ENCODE results near the gene CLEC2D.
"Not testable (repeated sequence)": the region's sequence is repeated elsewhere in the genome, so short reads cannot be mapped to it uniquely, and the experiment has no call there.

The CLEC2D gene

DNA sequence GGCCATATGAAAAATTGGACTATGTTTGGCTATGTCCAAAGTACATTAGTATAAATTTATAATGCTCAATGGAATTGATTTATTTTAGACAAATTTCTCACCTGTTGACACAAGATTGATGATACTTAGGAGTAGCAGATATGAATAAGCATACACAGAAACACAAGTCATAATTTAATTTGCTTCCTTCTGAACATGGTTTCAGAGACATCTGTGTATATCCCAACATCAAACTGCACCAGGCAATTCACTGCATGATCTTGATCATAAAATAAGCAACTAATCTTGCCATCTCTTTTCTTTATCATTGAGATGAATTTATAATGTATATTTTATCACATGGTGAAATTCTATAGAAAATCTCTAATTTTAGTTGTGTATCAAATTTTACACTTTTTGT is 59.6 kb downstream of the CLEC2D start:
- no peak for DNase-seq (ENCODE audit: low read depth in 2 of 2)

GRCh38 chr12:9730011-9730410 is 60.5 kb downstream of the CLEC2D start:
- no peak for DNase-seq (ENCODE audit: low read depth in 2 of 2)

GRCh38 chr12:9730591-9730990 is 61.1 kb downstream of the CLEC2D start:
- no peak for DNase-seq (ENCODE audit: low read depth in 2 of 2)

- DNase-seq (ENCODE audit: low read depth in 2 of 2), result no peak
Measured at GRCh38 chr12:9731393-9731792, 61.9 kb downstream of the CLEC2D start.

DNA sequence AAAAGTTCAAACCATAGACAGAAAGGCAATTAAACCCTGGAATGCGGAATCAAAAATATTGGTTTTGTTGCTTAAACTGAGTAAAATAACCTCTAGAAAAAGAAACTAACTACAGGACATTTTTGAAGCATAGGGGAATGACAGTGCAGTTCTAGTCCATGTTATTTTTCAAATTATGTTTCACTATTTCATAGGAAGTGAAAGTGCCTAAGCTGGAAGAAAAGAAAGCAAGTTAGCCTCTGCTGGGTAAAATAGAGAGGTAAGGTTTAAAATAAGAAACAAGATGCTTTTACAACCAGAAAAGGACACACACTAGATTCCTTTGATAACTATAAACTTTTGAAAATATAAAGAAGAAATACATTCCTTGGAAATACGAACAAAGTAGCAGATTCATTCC is 62.3 kb downstream of the CLEC2D start:
- DNase-seq (ENCODE audit: low read depth in 2 of 2), result no peak

GRCh38 chr12:9732921-9733461 is 63.5 kb downstream of the CLEC2D start, which contains the start of gene CLECL1:
Gene CLECL1 (minus strand): TSS chr12:9733097.
- DNase-seq (ENCODE audit: low read depth in 2 of 2), result no peak

DNA sequence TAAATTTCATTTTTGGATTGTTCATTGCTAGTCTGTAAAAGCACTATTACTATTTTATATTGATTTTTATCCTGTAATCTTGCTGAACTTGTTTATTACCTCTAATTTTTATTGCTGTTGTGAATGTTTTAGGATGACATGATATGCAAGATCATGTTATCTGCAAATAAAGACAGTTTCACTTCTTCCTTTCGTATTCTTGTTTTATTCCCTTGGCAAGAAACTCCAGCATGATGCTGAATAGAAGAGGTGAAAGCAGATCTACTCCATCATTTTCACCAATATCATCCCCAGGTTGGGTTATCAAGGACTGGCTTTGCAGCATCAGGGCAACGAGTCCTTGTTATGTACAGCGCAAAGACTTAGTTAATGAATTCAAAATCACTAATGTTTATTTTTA is 66.1 kb downstream of the CLEC2D start:
- DNase-seq (ENCODE audit: low read depth in 2 of 2), result no peak

DNA sequence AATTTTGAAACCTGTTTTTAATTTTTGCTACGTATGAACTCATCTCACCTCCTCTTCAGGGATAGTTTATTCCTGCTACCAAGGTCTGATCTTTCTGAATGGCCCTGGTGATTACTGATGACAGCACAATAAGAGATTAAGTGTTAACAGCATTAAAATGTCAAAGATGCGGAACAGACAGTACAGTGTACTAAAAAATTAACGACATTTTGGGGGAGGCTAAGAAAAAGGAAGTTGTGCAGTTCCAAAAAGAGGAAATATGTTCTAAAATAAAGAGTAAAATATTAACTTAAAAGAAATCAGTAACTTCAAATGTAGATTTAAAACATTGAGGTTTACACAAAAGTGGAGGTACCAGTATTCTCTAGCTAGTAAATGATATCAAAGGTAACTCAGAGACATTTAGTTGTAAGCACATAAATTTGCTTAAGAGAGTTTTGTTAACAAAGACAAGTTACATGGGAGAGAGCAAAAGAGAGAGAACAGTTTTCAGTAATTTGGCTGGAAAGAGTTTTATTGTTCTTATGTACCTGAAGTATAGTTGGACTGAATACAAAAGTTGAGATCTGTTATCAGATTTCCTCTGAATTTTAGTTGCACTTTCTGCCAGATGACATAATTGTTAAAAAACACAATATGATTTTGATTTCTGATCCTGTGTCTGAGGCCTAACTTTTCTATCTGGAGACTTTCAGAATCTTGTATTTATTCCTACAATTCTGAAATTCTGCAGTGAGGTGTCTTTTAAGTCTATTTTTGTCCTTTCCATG is 67.6 kb downstream of the CLEC2D start:
- DNase-seq (ENCODE audit: low read depth in 2 of 2), result no peak

- not testable (repeated sequence) for DNase-seq (ENCODE audit: low read depth in 2 of 2)
Measured at GRCh38 chr12:9738905-9739304, 69.4 kb downstream of the CLEC2D start.

DNA sequence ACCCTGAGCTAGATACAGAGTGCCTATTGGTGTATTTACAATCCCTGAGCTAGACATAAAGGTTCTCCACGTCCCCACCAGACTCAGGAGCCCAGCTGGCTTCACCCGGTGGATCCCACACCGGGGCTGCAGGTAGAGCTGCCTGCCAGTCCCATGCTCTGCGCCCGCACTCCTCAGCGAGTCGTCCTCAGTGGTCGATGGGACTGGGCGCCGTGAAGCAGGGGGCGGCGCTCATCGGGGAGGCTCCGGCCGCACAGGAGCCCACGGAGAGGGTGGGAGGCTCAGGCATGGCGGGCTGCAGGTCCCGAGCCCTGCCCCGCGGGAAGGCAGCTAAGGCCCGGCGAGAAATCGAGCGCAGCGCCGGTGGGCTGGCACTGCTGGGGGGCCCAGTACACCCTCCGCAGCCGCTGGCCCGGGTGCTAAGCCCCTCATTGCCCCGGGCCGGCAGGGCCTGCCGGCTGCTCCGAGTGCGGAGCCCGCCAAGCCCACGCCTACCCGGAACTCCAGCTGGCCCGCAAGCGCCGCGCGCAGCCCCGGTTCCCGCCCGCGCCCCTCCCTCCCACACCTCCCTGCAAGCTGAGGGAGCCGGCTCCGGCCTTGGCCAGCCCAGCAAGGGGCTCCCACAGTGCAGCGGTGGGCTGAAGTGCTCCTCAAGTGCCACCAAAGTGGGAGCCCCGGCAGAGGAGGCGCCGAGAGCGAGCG is 70.0 kb downstream of the CLEC2D start:
- not testable (repeated sequence) for DNase-seq (ENCODE audit: low read depth in 2 of 2)

DNA sequence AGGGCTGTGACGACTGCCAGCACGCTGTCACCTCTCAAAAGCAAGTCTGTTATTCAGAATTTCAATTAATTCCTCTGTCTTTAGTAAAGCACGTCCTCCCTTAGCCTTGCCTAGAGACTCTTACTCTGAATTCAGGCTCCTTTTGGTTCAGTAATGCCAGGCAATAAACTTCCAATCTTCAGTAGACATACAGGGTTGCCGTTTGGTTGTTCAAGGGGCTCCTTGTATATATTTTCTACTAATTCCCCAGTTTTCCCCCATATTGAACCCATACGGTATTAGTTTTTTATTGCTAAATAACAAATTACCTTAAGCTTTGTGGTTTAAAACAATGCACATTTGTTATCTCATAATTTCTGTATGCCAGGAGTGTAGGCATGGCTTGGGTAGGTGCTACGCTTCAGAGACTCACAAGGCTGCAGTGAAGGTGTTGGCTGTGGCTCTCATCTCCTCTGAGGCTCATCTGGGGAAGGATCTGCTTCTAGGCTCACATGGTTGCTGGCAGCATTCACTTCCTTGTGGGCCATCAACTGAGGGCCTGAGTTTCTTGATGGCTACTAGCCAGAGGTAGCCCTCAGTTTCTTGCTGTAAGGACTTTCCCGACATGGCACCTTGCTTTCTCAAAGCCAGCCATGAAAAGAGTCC is 70.7 kb downstream of the CLEC2D start:
- DNase-seq (ENCODE audit: low read depth in 2 of 2), result no peak

DNA sequence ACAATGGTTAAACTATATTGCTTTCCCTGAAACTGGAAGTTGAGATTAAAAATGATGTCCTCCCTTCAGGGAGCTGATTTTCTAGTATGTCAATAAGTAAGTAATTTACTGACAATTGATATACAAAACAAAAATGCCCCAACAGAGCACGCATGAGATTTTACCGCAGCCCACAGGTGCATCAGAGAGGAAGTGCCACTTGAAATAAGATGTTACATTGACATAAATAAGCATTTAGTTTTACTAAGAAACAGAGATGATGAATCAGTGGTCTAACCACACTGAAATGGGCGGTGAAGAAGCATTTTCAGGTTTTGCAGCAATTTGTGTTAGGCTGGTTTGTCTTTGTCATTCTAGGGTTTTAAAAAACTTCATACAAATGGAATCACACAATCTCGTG is 72.2 kb downstream of the CLEC2D start:
- no peak for DNase-seq (ENCODE audit: low read depth in 2 of 2)

GRCh38 chr12:9742661-9743060 is 73.1 kb downstream of the CLEC2D start:
- no peak for DNase-seq (ENCODE audit: low read depth in 2 of 2)

GRCh38 chr12:9745199-9745598 is 75.7 kb downstream of the CLEC2D start:
- no peak for DNase-seq (ENCODE audit: low read depth in 2 of 2)

All from stimulated activated CD4-positive, alpha-beta T cell treated with anti-CD3 and anti-CD28 coated beads, Interleukin-1b, Interleukin-23, amount 100 ng/mL, for 1 hour (primary cell).